GM12874 (cell line): ENCODE data around the gene COL5A2.

Experiments
- CTCF ChIP-seq: IDR thresholded peaks from 2 replicates; pipeline ENCODE4 v1.5.1; 2011; ENCODE audit warnings: low read depth, mild to moderate bottlenecking, control low read depth, low read length, moderate library complexity; ENCODE audit not compliant: insufficient read depth

COL5A2 gene

GRCh38 chr2:189165656-189166380 lies 13.7 kb downstream of the COL5A2 start:
- no peak for TF ChIP-seq CTCF

- TF ChIP-seq CTCF, result no peak
These were observed 14.8 kb downstream of the COL5A2 start for GRCh38 chr2:189164746-189165145.

- no peak for TF ChIP-seq CTCF
These were observed 15.7 kb downstream of the COL5A2 start for GRCh38 chr2:189163889-189164288.

GRCh38 chr2:189162566-189162965 lies 17.0 kb downstream of the COL5A2 start:
- TF ChIP-seq CTCF, result no peak

GRCh38 chr2:189161894-189162293 lies 17.7 kb downstream of the COL5A2 start:
- TF ChIP-seq CTCF, result no peak

GRCh38 chr2:189159717-189160116 lies 19.8 kb downstream of the COL5A2 start:
- no peak for TF ChIP-seq CTCF

GRCh38 chr2:189159273-189159672 lies 20.3 kb downstream of the COL5A2 start:
- TF ChIP-seq CTCF, result no peak
